ENCODE measurements around the gene MCF2L2. TPM values are rescaled to one million over a fixed set of nuclear protein-coding genes. Genes with fewer than 3 reads are reported as not detected.
A peak's percentile ranks its signal among the peaks of the same experiment; 100 is the strongest.
"Not testable (repeated sequence)": the region's sequence is repeated elsewhere in the genome, so short reads cannot be mapped to it uniquely, and the experiment has no call there.

MCF2L2 gene, protein sequence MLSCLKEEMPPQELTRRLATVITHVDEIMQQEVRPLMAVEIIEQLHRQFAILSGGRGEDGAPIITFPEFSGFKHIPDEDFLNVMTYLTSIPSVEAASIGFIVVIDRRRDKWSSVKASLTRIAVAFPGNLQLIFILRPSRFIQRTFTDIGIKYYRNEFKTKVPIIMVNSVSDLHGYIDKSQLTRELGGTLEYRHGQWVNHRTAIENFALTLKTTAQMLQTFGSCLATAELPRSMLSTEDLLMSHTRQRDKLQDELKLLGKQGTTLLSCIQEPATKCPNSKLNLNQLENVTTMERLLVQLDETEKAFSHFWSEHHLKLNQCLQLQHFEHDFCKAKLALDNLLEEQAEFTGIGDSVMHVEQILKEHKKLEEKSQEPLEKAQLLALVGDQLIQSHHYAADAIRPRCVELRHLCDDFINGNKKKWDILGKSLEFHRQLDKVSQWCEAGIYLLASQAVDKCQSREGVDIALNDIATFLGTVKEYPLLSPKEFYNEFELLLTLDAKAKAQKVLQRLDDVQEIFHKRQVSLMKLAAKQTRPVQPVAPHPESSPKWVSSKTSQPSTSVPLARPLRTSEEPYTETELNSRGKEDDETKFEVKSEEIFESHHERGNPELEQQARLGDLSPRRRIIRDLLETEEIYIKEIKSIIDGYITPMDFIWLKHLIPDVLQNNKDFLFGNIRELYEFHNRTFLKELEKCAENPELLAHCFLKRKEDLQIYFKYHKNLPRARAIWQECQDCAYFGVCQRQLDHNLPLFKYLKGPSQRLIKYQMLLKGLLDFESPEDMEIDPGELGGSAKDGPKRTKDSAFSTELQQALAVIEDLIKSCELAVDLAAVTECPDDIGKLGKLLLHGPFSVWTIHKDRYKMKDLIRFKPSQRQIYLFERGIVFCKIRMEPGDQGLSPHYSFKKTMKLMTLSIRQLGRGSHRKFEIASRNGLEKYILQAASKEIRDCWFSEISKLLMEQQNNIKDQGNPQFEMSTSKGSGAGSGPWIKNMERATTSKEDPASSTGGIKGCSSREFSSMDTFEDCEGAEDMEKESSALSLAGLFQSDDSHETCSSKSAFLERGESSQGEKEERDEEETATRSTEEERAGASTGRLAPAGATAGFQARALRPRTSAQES
- 0.09 and 0.46 TPM in 2 replicates for total RNA-seq (2014; rRNA removed; shearing (Covaris generic))

DNA sequence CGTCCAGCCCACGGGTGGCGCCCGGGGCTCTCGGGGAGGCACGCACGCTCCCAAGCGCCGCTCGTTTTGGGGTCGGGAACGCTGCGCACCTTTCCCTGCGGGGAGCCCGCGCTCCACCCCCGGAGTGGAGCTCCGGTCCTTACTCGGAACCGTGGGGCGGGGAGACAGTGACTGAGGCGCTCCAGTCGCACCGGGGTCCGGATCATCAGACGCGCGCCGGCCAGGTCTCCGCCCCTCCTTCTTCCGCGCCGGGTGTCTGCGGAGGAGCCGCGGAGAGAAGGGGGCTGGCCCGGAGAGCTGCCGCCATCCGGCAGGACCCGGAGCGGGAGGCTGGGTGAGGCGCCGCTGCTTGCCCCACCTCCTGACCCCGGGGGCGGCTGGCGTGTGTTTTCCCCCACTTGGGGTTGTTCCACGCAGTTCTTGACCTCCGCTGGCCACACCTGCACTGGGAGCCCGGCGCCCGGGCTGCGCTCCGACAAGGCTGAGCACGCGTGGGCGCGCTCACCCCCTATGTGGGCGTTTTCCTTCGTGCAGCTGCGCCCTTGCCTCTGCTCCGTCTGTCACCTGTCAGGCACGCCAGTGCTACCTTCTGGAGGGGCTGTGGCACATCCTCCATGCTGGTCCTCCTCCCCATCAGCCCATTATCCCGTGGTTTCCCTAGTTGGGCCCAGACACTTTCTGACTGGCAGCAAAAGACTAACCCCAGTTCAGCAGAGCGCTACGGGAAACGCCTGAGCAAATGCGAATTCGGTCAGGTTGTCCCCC, at the start of gene MCF2L2:
MCF2L2 (minus strand) TSS at position 173 of the 765 bp plus-strand sequence. CDS start 642 bp downstream, outside the sequence.
- peak; percentile 59 for DNase-seq (ENCODE audit: low read depth)

DNA sequence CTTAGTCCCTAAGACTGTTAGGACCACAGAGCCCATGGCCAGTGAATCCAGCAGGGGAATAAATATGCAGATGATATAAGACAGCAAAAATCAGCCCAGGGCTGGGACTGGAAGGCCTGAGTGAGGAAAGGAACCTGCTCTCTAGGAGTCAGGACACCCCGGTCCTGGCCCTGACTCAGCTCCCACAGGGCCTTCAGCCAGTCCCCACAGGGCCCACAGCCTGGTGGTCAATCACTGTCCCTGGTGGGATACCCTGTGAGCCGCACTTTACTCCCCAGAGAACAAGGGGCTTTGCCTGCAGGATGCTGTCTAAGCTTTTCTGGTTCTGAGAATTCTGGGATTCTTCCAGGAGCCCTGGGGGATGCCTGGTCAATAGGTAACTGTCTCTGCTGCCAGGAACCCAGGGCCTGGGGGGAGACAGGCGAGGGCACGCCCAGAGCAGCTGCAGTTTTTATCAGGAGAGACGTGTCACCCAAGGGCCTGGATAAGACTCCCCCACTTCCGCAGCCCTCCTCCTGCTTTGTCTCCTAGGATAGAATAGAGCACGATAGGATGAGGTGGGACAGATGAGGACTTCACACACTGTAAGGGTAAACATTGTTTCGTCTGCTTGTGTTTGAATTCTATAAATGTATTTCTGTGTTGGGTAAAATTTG, 49.5 kb upstream of the MCF2L2 start:
- DNase-seq (ENCODE audit: low read depth): no peak

DNA sequence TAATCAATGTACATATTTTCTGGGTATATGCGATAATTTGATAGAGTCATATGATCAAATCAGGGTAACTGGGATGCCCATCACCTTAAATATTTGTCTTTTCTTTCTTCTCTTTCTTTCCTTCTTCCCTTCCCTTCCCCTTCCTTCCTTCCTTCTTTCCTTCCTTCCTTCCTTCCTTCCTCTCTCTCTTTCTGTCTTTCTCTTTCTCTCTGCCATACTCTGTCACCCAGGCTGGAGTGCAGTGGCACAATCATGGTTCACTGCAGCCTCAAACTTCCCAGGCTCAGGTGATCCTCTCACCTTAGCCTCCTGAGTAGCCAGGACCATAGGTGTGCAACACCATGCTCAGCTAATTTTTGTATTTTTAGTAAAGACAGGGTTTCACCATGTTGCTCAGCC, 47.3 kb upstream of the MCF2L2 start:
- DNase-seq (ENCODE audit: low read depth): not testable (repeated sequence)

DNA sequence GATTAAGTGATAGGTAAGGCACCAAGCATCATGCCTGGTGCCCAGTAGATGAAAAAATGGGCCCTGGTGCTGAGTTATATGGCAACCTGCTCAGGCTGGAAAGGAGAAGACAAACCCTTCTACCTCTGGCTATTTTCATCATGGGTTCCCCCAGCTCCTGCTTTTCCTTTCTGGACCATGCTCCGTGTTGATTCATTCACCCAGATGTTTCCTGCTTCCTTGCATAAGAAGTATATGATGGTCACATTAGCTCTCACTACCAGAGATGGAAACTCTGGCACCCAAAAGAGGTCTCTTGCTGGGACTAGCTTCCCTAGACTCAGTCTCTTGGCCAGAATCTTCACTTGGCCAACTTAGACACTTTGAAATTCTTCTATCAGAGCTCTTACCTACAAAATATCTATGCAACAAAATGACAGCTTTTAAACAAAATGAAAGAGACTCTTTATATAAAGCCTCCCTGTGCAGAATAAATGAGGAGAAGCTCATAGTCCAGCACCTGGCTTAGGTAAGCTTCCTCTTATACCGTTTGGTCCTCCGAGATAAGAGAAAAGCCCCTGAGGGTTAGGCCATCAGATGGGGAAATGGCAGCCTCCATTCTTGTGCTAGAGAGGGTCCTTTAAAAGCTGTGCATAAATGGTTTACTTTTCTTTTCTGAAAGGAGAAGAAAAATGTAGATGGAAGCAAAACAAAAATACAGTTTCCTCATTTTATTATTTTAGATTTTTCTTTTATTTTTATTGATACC, 46.8 kb upstream of the MCF2L2 start:
- DNase-seq (ENCODE audit: low read depth): no peak

DNA sequence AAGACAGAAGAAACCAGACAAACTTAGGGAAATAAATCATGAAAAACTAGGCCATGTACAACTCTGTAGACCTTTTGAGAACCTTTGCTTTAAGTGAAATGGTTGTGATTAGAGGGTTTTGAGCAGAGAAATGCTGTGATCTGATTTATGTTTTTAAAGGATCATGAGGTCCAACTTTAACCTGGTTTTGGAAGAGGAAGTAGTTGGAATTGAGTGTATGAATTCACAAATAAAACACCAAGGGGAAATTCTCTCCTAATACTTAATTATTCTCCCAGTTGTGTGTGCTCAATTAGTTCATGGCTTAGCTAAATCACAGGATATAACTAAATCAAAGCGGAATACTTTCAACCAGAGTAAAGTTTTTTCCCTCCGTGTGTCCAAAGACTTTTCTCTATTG, 45.5 kb upstream of the MCF2L2 start:
- DNase-seq (ENCODE audit: low read depth): no peak

DNA sequence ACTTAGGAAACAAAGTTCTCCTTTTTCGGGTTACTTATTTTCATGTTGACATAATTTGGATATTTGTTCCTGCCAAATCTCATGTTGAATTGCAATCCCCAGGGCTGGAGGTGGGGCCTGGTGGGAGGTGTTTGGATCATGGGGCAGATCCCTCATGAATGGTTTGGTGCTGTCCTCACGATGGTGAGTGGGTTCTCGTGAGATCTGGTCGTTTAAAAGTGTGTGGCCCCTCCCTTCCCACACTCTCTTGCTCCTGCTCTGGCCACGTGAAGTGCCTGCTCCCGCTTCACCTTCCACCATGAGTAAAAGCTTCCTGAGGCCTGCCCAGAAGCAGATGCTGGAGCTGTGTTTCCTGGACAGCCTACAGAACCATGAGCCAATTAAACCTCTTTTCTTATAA, 43.7 kb upstream of the MCF2L2 start:
- DNase-seq (ENCODE audit: low read depth): no peak

DNA sequence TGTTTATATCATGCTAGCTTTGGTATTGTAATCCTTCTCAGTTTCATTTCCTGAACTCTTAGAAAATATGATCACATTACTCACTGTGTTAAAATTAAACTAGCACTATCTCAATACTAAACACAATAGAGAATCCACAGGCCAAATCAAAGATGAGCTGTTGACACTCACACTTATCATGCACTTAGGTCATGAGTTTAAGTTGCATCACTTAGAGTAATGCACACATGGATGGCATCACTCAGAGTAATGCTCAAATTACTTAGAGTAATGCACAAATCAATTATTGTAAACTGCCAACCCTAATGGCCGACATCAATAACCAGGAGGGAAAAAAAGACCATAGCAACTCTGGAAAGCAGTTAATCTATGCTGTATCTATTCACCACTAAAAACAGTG, 40.0 kb upstream of the MCF2L2 start:
- no peak for DNase-seq (ENCODE audit: low read depth)

DNA sequence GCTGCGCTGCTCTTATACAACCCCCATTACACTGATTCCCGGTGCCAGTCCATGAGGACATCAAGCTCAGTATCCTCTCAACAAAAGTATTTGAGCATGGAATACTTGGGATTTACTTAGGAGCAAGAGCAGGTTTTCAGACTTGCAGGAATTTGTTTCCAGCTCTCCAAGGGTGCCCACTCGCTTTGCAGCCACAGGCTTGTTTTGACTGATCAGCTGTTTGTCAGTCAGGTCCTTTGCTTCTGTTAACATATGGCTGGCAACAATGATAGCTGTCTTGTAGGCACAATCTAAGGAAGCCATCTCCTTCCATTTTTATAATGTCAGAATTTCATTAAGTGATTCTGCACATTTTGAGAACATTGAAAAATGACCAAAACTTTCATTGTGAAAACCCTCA, 38.2 kb upstream of the MCF2L2 start:
- no peak for DNase-seq (ENCODE audit: low read depth)

DNA sequence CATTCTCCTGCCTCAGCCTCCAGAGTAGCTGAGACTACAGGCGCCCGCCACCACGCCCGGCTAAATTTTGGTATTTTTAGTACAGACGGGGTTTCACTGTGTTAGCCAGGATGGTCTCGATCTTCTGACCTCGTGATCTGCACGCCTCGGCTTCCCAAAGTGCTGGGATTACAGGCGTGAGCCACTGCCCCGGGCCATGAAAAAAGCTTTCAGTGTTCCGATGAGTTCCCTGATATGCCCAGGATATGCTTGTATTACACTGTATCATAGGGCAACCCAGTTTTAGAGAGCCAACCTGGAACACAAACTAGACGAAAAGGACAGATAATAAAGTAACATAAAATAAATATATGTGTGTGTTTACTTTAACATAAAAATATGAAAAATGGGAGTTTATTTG, 37.3 kb upstream of the MCF2L2 start:
- not testable (repeated sequence) for DNase-seq (ENCODE audit: low read depth)

DNA sequence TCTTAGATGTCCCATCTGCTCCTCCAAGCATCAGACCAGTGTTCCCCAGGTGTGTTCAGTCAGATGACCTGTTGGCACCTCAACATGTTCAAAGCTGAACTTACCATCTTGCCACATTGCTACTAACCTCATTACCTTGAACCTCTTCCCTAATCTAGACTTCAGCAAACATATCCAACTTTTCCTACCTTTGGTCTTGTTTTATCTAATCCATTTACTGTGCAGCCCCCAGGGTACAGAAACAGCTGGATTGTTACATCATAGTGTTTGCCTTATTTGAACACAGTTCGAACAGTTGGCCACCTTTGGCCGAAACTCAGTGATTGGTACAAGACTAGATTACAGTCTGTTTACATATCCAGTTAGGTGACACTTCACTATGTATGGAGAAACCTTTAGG, 36.1 kb upstream of the MCF2L2 start:
- no peak for DNase-seq (ENCODE audit: low read depth)

DNA sequence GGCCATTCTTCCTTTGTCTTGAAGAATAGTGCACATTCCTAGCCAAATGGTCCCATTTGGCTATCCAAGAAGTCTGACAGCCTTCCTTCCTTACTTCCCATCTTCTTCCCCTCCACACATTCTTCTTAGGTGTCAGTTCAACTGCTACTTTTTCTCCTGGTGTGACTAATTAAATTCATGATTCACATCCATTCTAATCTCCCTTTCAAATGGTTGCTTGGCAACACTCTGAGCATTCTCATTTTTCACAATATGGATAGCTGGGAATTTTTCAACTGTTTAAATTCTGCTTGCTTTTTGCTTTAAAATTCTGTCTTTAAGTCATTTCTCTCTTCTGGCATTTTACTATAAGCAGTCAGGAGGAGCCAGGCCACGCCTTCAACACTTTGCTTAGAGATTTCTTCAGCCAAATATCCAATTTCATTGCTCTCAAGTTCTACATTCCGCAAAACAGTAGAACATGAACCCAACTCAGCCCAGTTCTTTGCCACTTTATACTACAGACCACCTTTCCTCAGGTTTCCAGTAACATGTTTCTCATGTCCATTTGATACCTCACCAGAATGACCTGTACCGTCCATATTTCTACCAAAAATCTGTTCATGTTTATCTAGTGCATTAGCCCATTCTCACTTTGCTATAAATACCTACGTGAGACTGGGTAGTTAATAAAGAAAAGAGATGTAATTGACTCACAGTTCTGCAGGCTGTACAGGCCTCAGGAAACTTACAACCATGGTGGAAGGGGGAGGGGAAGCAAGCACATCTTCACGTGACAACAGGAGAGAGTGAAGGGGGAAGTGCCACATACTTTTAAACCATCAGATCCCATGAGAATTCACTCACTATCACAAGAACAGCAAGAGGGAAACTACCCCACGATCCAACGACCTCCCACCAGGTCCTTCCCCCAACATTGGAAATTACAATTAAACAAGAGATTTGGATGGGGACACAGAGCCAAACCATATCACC, 31.9 kb upstream of the MCF2L2 start:
- DNase-seq (ENCODE audit: low read depth): peak; percentile 38

DNA sequence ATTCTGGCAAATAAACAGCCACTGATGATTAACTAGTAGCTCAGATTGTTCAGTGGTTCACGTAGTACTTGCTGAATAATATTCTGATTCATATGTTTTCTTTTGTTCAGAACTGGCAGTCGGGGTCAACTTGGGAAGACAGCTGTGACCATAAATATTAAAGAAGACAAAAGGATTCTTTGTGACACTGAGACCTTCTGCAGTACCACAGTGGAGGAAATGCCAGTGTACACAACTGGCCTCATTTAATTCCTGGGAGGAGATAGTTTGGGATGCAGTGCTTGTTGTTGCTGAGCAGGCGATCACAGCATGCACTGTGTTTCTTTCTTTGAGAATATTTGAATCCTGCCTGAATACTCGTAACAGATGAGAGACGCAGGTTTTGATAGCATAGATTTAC, 26.7 kb upstream of the MCF2L2 start:
- DNase-seq (ENCODE audit: low read depth): peak; percentile 11

DNA sequence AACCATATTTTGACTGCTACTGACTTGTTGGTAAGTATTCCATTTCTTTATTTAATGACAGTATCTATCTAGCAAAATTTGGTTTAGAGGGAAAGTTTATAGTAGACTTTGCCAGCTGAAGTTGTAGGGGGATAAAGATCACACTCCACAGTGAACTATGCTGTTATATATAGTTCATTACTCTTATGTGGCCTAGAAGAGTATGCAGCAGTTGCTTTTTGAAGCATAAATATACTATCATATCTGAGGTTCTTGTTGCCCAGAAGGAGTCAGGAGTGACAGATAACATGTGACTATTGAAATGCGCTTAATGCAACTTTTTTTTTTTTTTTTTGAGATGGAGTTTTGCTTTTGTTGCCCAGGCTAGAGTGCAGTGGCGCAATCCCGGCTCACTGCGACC, 25.6 kb upstream of the MCF2L2 start:
- DNase-seq (ENCODE audit: low read depth): no peak

DNA sequence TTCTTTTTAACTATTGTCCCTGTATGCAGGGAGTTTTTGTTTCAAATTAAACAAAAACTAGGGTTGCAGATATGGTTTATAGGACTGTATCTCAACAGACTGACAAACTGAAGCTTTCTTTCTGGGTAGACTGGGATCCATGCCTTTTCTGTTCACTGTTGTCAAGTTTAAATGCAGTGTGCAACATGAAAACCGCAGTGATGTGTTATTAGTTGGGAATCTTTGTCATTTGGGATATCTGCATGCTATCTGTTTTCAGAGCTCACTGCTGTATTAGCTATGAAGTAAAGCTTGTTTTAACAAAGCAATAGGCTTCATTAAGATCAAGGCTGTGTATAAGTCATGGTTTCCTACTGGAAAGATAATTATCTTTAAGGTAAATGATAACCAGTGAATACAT, 21.4 kb upstream of the MCF2L2 start:
- DNase-seq (ENCODE audit: low read depth): no peak

DNA sequence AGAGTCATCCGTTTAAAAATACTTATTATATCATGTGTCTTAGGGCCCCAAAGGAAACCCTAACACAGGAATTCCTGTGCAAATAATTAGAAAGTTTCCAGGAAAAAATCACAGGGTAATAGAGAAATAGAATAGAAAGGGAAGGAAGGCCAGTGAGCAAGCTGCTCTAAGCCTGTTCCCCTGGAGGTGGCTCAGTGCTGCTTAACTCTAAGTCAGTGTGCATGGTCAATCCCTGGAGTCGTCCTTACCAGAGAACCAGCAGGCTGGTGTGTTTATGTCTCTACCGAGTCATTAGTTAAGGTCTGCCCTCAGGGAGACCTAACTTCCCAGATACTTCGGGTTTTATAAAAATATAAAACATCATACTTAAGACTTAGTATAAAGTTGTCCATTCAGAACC, 21.0 kb upstream of the MCF2L2 start:
- peak; percentile 29 for DNase-seq (ENCODE audit: low read depth)

DNA sequence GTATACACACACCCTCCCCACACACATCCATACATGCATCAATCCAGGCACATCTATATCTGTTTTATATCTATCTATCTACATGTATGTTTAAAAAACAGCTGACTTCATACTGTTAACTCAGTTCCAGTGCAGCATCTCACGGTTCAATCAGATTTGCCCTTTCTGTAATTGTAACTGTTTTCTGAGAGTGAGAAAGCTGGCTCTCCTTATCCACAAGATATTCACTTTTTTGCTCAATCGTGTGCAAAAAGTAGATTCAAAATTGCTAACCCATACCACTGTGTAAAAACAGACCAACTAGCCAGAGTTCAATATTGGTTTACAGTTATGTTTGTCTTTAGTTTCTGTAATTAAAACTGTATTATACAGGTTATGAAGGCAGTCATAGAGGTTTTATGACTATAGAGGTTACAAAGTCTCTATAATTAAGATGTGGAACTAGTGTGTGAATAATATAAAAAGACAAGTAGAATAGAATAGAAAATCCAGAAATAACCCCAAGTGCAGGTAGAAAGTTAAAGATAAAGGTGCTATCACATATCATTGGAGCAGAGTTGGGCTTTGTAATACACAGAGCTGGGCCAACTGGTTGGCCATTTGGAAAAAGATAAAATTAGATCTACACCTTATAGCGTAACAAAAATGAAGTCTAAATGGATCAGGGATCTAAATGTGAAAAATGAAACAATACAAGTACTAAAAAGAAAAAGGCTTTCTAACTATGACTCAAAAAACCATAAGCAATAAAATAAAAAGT, 20.1 kb upstream of the MCF2L2 start:
- no peak for DNase-seq (ENCODE audit: low read depth)

DNA sequence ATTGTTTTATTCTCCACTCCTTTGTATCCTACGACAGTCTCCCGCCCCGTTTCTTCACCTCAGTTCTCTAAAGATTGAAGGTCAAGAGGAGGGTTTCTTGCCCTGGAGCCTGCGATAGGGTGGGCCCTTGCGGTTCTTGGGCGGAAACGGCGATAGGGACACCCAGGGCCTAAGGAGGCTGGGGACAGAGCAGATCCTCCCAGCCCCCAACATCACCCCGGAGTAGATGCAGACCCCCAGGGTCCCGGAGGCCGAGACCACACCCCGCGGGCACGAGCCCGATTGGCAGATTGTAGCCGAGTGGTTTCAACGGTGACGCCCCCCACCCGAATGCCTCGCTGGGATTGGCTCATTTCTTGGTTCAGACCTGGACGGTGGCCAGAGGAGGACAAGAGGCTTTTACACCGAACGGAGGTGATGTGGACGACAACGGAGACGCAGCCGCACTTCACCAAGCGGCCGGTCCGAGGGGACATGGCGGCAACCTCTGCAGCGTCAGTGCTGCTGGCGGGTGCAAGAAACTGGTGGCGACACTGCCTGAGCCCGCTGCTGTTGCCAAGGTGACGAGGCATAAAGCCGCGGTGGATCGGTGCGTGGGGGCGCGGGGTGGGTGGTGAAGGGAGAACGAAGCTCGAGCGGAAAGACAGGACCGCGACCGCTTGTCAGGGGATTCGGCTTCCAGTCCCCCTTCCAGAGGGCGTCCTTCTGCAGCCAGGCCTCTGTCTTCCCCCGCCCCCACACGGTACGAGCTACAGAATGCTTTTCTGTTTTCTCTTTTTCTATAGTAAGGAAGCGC, 19.0 kb upstream of the MCF2L2 start:
- DNase-seq (ENCODE audit: low read depth): peak; percentile 95

DNA sequence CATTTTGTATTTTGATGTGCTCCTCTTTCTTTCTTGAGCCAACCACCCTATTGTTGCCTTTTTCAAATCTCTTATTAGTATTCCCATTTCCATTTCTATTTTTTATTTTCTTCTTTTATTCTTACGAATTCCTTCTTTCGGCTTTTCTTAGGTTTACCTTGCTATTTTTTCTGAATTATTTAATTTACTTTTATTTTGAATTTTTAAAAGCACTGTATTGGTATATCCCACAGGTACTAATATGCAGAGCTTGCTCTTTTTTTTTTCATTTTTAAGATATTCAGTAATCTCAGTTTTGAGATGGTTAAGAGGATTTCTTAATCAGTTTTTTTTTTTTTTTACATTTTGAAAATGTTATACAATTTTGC, 18.4 kb upstream of the MCF2L2 start:
- DNase-seq (ENCODE audit: low read depth): no peak

Measured in Daoy (cell line).